GM19351 (cell line): ENCODE measurements around the gene PHC2.
A peak's percentile ranks its signal among the peaks of the same experiment; 100 is the strongest.

ENCODE experiments used
- ATAC-seq: cut with Tn5 transposase; IDR thresholded peaks from one replicate; pipeline ENCODE4 v1.9.1; 2021; ENCODE audit warnings: mild to moderate bottlenecking, moderate library complexity; ENCODE audit not compliant: unreplicated experiment

Gene PHC2

GRCh38 chr1:33372162-33372561, 58.7 kb downstream of the PHC2 start:
- no peak for ATAC-seq

DNA sequence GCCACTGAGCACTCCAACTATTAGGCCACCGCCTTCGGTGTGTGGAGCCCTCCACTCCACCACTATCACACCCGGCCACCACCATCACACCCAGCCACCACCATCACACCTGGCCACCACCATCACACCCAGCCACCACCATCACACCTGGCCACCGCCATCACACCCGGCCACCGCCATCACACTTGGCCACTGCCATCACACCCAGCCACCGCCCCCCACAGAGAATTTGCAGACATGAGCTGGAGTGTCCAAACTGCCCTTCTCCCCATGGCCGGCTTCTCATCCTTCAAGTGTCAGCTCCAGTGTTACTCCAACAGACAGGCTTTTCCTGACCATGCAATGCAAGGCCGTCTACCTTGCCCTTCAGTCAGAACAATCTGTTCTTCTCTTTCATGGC, 59.6 kb downstream of the PHC2 start:
- no peak for ATAC-seq

GRCh38 chr1:33370827-33371226, 60.1 kb downstream of the PHC2 start:
- no peak for ATAC-seq

DNA sequence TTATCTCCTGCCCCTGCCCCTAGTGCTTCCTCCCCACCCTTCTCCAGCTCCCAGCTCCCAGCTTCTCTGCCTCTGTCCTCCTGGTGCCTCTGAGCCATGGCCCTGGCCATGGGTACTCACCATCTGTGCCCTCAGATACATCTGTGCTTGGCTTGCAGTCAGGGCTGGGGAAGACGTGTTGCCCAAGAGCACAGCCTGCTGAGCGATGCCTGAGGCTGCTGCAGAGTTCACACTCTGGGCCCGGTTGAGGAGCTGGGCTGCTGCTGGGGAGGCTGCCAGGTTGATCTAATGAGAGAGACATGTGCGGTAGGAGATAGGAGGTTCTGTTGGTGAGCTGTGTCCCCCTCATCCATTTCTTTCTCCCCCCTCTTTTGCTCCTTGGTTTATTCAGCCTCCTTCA, 60.6 kb downstream of the PHC2 start:
- no peak for ATAC-seq

GRCh38 chr1:33369764-33370163, 61.1 kb downstream of the PHC2 start:
- ATAC-seq, result no peak

GRCh38 chr1:33369081-33369480, 61.8 kb downstream of the PHC2 start:
- no peak for ATAC-seq

GRCh38 chr1:33368431-33368830, 62.5 kb downstream of the PHC2 start:
- no peak for ATAC-seq

DNA sequence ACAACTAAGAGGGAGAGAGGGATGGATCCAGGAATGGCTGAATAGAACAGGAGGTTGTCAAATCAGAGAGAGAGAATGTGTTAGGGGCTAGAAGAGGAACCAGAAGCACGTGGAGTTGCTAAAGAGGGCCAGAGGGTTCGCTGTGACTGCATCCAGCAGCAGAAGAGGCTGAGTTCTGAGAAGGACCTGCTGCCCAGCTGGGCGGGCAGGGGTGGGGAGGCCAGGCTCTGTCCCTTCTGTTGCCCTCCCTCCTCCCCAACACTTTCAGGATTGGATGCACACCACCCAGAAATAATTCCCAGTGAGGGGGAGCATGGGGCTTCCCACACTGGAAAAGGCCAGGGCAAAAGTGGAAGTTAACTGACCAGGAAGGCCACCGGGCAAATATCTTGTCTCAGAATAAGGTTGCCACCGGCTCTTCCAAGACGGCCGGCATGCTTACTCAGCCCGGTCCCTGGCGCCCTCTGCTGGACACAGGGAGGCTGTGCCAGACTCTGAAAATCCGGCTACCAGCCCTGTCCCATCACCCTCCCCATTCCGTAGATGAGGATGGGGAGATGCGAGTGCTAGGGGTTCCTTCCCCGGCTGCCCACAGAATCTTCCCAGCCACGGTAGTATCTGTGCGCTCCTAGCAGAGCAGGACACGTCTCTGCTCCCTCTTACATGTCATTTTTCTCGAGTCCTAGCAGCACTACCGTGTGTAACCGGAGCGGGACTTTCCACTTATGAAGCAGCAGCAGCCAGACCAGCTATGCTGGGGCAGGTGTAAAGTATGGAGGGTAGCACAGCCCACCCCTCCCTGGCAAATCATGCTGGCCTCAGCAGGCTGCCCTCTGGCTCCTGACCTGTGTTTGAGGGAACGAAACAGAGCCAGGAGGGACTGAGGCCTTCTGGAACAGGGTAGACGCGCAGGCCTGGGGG, 63.1 kb downstream of the PHC2 start:
- peak; percentile 74 for ATAC-seq

- ATAC-seq, result no peak
Observed at GRCh38 chr1:33366762-33367484, 64.0 kb downstream of the PHC2 start.

DNA sequence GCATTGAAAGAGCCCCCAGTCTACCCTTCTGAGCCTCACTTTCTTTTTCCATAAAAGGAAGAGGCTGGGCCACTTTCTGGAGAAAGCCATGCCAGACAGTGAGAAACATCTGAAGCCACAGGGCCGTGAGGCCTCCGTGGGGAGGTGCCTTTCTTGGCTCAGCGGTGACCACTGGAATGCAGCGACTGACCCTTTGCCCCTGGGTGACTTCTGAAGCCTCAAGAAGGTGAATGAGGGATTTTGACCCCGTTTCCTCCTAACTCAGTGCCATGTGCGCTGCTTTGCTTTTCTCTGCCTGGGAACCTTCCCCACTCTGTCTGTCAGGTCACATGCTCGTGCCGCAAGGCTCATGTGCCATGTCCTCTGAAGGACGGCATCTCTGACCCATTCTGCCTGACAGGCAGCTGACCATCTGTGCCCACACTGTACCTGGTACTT, 65.3 kb downstream of the PHC2 start:
- ATAC-seq, result no peak

DNA sequence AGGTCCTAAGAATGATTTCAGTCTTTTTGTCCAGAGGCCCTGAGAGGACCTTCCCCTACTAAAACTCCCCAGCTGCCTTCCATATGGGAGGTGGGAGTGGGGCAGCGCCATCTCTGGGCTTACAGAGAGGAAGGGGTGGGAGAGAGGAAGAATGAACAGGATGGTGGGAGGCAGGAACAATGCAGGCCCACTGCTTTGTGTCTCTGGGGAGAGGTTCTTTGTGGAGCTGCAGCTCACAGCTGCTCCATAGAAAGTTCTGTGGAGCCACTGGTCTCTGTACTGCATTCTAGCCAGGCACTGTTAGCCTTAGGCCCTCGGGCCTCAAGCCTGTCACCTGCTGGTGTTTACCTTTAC, 66.4 kb downstream of the PHC2 start:
- no peak for ATAC-seq

- no peak for ATAC-seq
Observed at GRCh38 chr1:33363470-33363861, 67.4 kb downstream of the PHC2 start.

DNA sequence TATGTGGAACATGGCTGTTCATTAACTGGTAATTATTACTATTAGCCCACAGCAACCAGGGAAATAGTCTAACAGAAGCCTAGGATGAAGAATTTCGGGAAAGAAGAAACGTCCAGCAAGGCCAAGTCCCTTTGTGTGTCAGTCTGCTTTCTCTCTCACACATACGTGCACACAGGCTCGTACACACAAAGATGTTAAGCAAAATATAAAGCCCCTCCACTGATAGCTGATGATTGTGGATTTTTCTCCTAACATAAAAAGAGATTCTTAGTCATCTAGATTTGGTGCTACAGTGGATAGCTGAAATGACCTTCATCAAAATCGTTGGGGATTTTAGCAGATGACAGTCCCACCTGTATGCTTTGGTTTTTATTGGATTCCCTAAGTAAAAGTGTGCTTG, 67.9 kb downstream of the PHC2 start:
- ATAC-seq, result no peak

DNA sequence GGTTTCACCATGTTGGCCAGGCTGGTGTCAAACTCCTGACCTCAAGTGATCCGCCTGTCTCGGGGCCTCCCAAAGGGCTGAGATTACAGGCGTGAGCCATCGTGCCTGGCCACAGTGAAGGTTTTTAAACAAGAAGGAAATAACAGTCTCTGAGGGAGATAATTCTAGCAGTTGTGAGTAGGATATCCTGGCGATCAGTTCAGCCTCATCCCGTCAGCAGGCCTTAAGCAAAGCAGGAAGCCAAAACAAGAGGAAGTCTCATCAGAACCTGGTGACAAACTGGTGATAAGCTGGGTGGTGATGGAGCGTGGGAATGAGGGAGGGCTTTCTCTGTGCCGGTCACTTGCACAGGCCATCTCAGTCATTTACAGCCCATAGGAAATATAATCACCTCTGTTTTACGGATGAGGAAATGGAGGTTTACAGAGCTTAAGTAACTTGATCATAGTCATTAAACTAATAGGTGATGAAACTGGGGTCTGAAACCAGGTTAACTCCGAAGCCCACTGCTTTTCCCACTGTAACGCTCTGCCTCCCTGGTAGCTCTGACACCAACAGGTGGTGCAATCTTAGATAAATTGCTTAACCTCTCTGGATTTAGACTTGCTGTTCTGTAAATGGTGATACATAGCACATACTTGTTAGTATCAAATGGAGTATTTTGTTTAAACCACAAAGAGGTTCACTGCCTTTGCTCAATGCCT, 69.2 kb downstream of the PHC2 start:
- ATAC-seq, result no peak

GRCh38 chr1:33360367-33360766, 70.5 kb downstream of the PHC2 start:
- ATAC-seq, result no peak

- ATAC-seq, result no peak
Observed at GRCh38 chr1:33359931-33360330, 71.0 kb downstream of the PHC2 start.

DNA sequence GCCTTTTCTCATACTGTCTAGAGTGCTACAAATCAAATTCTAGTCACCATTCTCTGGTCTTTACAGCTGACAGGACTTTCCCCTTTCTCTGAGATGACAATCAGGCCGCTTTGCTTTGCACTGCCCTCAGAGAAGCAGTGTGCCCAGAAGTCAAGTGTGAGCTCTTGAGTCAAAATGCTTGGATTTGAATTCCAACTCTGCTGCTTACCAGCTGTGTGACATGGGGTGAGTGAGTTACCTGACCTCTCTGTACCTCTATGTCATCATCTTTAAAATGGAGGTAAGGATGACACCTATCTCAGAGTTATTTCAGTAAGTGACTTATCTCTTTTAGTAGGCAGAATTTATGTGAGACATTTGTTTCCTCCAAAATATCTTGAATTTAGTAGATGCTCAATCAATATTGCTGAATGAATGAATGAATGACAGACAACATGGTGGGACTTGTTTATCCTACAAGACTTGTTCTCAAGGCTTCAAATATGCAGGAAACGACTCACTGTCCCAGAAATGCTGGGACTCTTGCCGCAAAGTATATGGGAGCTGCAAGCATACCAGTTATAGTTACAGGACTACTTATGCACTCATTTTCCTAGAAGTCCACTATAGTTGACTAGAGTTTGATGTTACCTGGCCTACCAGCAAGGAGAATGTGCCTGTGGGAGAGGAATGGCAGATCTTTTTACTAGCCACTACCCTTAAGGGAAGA, 71.9 kb downstream of the PHC2 start:
- no peak for ATAC-seq

- no peak for ATAC-seq
Observed at GRCh38 chr1:33358114-33358794, 72.6 kb downstream of the PHC2 start.

GRCh38 chr1:33357099-33357498, 73.8 kb downstream of the PHC2 start:
- no peak for ATAC-seq

- no peak for ATAC-seq
Observed at GRCh38 chr1:33354707-33355316, 76.1 kb downstream of the PHC2 start.
